ENCODE measurements around the gene INS. TPM values are rescaled to one million over a fixed set of nuclear protein-coding genes. Genes with fewer than 3 reads are reported as not detected.

The INS gene
- total and polyA plus RNA-seq, 2 of the 4 experiments (the other 2 are of a cell fraction), result not detected

- H4K5ac ChIP-seq (ENCODE audit: low read depth, low read length), result no peak overlapping the region
- no peak overlapping the region for H4K91ac ChIP-seq (ENCODE audit: insufficient read depth, low read depth, low read length)
- no TSS peak for BruUV-seq (replicated peaks)
- ChIA-PET POLR2A (ENCODE audit: unreplicated experiment) (no interaction called here), CTCF (no interaction called here)
- no peaks in the 10 kb centered on the region for H3K36me3 ChIP-seq (ENCODE audit: control insufficient read depth, insufficient read depth, low read length)
- peaks cover 13% of the 10 kb centered on the region for H3K27me3 ChIP-seq (ENCODE audit: control insufficient read depth, insufficient read depth, low read length)
- H2BK15ac ChIP-seq (ENCODE audit: low read depth, low read length), result no peak overlapping the region
- H3K23ac ChIP-seq (ENCODE audit: low read depth, low read length), result no peak overlapping the region
- H3K18ac ChIP-seq (ENCODE audit: low read depth, low read length), result no peak overlapping the region
- H2BK20ac ChIP-seq (ENCODE audit: low read depth, low read length), result no peak overlapping the region
- WGBS, 2 experiments (ENCODE audit: extremely low coverage in 2 of 2, insufficient read length in 1 of 2), result 27% methylated on average over 9 of the region's 29 CpGs; no CpG with 5 or more reads in 1 of the 2 experiments
- dilution Hi-C loops (cut with HindIII; ENCODE audit: low sequenced_read_pairs, unreplicated experiment) (no loop called here), intact Hi-C loops (cut with micrococcal nuclease) (no loop called here), in situ Hi-C loops (cut with MboI; ENCODE audit: low sequenced_read_pairs) (loop anchor here (5.0 kb wide), 1 partner anchor 215 kb away; no protein-coding TSS in a partner anchor)
- H3K27ac ChIP-seq (ENCODE audit: insufficient read depth, low read length), result no peak overlapping the region
- H3K4me2 ChIP-seq (ENCODE audit: low read depth, low read length), result no peak overlapping the region
- H3K9me3 ChIP-seq (ENCODE audit: control insufficient read depth, insufficient read depth, low read length), result peaks cover 2% of the 10 kb centered on the region; the same call in 1 of the 2 replicates
- no peak overlapping the region for H3K14ac ChIP-seq (replicated peaks; ENCODE audit: low read depth, low read length)
- H2BK120ac ChIP-seq (ENCODE audit: low read depth, low read length), result no peak overlapping the region
- H2AK5ac ChIP-seq (ENCODE audit: low read depth, low read length), result no peak overlapping the region
- DNase-seq, result no peak
- peak overlapping the region; percentile 14 for H2AFZ ChIP-seq (replicated peaks; ENCODE audit: low read length, poor library complexity)
- no peak overlapping the region for H3K9ac ChIP-seq (ENCODE audit: low read depth, low read length)
- H4K20me1 ChIP-seq (ENCODE audit: insufficient read depth, low read length), result no peaks in the 10 kb centered on the region
- ATAC-seq (ENCODE audit: low read depth), result no peak
- H3K79me1 ChIP-seq (ENCODE audit: low read depth in 1 of 2, low read length in 2 of 2), result no peaks in the 10 kb centered on the region
- H3K9me1 ChIP-seq (ENCODE audit: insufficient read depth, low read length), result no peaks in the 10 kb centered on the region
- H3K56ac ChIP-seq (ENCODE audit: extremely low read depth, insufficient read depth, low read length), result no peak overlapping the region
- no peak overlapping the region for H3K4ac ChIP-seq (ENCODE audit: low read depth, low read length)
- H2BK5ac ChIP-seq (ENCODE audit: low read depth, low read length, poor library complexity, severe bottlenecking), result no peak overlapping the region
- no peak overlapping the region for H2AK9ac ChIP-seq (replicated peaks; ENCODE audit: low read depth, low read length, poor library complexity)
- no peak overlapping the region for H4K8ac ChIP-seq (ENCODE audit: low read depth in 2 of 2, low read length in 2 of 2)
- H3K4me3 ChIP-seq (ENCODE audit: insufficient read depth, low read depth, low read length), result no peak overlapping the region
- H3K4me1 ChIP-seq (ENCODE audit: control insufficient read depth, insufficient read depth, low read length), result no peaks in the 10 kb centered on the region
- TF ChIP-seq MXI1 (IDR thresholded peaks at IDR 0.05; ENCODE audit: borderline replicate concordance, low read depth, low read length) (no peak), SMC3 (IDR thresholded peaks at IDR 0.05; ENCODE audit: low read depth, low read length) (no peak), RAD21 (IDR thresholded peaks at IDR 0.05; ENCODE audit: low read length) (no peak), NFE2L2 (IDR thresholded peaks at IDR 0.05; ENCODE audit: low read depth, low read length) (no peak), USF2 (IDR thresholded peaks at IDR 0.05; ENCODE audit: low read depth, low read length) (no peak), BHLHE40 (IDR thresholded peaks at IDR 0.05; ENCODE audit: low read depth, low read length) (no peak), RFX5 (IDR thresholded peaks at IDR 0.05; ENCODE audit: low read depth, low read length) (no peak), MAFK (IDR thresholded peaks at IDR 0.05; ENCODE audit: low read depth, low read length) (no peak), FOS (IDR thresholded peaks at IDR 0.05; ENCODE audit: low read depth, low read length) (no peak), CHD1 (IDR thresholded peaks at IDR 0.05; ENCODE audit: low read depth, low read length) (no peak), CEBPB (IDR thresholded peaks at IDR 0.05; ENCODE audit: low read depth, low read length) (no peak), MAZ (IDR thresholded peaks at IDR 0.05; ENCODE audit: borderline replicate concordance, low read depth, low read length) (no peak), RCOR1 (IDR thresholded peaks at IDR 0.05; ENCODE audit: insufficient replicate concordance, low read length) (no peak), POLR2A (IDR thresholded peaks at IDR 0.05; ENCODE audit: low read depth, low read length) (no peak)
- TF ChIP-seq, protein P1, sequence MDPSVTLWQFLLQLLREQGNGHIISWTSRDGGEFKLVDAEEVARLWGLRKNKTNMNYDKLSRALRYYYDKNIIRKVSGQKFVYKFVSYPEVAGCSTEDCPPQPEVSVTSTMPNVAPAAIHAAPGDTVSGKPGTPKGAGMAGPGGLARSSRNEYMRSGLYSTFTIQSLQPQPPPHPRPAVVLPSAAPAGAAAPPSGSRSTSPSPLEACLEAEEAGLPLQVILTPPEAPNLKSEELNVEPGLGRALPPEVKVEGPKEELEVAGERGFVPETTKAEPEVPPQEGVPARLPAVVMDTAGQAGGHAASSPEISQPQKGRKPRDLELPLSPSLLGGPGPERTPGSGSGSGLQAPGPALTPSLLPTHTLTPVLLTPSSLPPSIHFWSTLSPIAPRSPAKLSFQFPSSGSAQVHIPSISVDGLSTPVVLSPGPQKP (IDR thresholded peaks at IDR 0.05; ENCODE audit: borderline replicate concordance, low read depth, low read length), result no peak
These were observed 41.3 kb upstream of the INS start for GRCh38 chr11:2202071-2202899.

All from IMR-90 (cell line).